HepG2 (cell line): ENCODE measurements around the gene STK32B. TPM values are rescaled to one million over a fixed set of nuclear protein-coding genes. Genes with fewer than 3 reads are reported as not detected.

Source experiments
- ATAC-seq: fragments of 200-7000 bp; cut with Tn5 transposase; 3 replicates; pipeline ENCODE4 v1.9.1; 2020; ENCODE audit warnings: mild to moderate bottlenecking, moderate library complexity
- BruUV-seq: library from RNA; stranded (reverse); fragments of 400-500 nt; replicated peaks from 2 replicates; lab custom pipeline; 2021; lab: Mats Ljungman, UMichigan
- CTCF ChIA-PET: fragments of 300-600 bp; formaldehyde crosslinking; extraction: SDS; loops from one replicate; lab custom pipeline; 2021; ENCODE audit warnings: low total read pairs, inconsistent platforms, low intra/inter-chr PET ratio; lab: Yijun Ruan, JAX
- POLR2A ChIA-PET: fragments of 350-600 bp; sonication (Branson Sonifier 250); formaldehyde crosslinking; loops from one replicate; lab custom pipeline; 2020; ENCODE audit warnings: antibody characterized with exemption, inconsistent platforms; lab: Yijun Ruan, JAX
- DNase-seq: peaks from one replicate; pipeline ENCODE4 v3.0.0-alpha.2; 2015; ENCODE audit warnings: low spot score
- FAIRE-seq: peaks from 3 replicates; lab custom pipeline; 2011; peaks lifted over from hg19 to GRCh38; lab: Jason Lieb, UNC
- H2AFZ ChIP-seq: one replicate; pipeline ENCODE4 v1.6.1; 2011; ENCODE audit warnings: low read length, inconsistent platforms
- H3K27ac ChIP-seq: fragments of 300-600 bp; 3 replicates; pipeline ENCODE4 v1.8.0; 2011; ENCODE audit warnings: mixed run types, mild to moderate bottlenecking, mixed read lengths, low read length, inconsistent platforms; ENCODE audit not compliant: insufficient read depth; ENCODE audit errors: extremely low read length
- H3K27me3 ChIP-seq, 2 experiments: fragments of 200-600 bp in 1 of 2; 2 replicates in 1 of 2; 3 replicates in 1 of 2; pipeline versions ENCODE4 v1.6.0 to v1.8.0; 2011; ENCODE audit warnings: low read length in 2 of 2, mild to moderate bottlenecking in 2 of 2, moderate library complexity in 2 of 2, inconsistent platforms in 1 of 2; ENCODE audit not compliant: insufficient read depth in 2 of 2, control insufficient read depth in 1 of 2
- H3K36me3 ChIP-seq, 2 experiments: fragments of 200-600 bp in 1 of 2; replicated peaks in 1 of 2; 2 replicates in 1 of 2; 3 replicates in 1 of 2; pipeline versions ENCODE4 v1.5.1 to v1.8.0; 2011; ENCODE audit warnings: low read length in 2 of 2, inconsistent platforms in 1 of 2; ENCODE audit not compliant: insufficient read depth in 2 of 2, control insufficient read depth in 1 of 2
- H3K4me1 ChIP-seq: 2 replicates; pipeline ENCODE4 v1.5.1; 2012; ENCODE audit warnings: low read length, inconsistent platforms; ENCODE audit not compliant: insufficient read depth
- H3K4me2 ChIP-seq: 2 replicates; pipeline ENCODE4 v1.6.0; 2011; ENCODE audit warnings: low read depth, low read length, inconsistent platforms
- H3K4me3 ChIP-seq, 3 experiments: fragments of 200-600 bp in 1 of 3; sonication (generic), shearing (Covaris generic) in 1 of 3; replicated peaks in 1 of 3; 2 replicates each; pipeline ENCODE4 v1.5.1; 2011 to 2016; ENCODE audit warnings: low read length in 3 of 3, inconsistent platforms in 2 of 3, low read depth in 2 of 3, mild to moderate bottlenecking in 2 of 3, control low read depth in 1 of 3, mixed read lengths in 1 of 3; ENCODE audit not compliant: insufficient read depth in 1 of 3
- H3K79me2 ChIP-seq: one replicate; pipeline ENCODE4 v1.6.1; 2011; ENCODE audit warnings: low read length, inconsistent platforms; ENCODE audit not compliant: insufficient read depth
- H3K9ac ChIP-seq: 2 replicates; pipeline ENCODE4 v1.6.0; 2011; ENCODE audit warnings: mild to moderate bottlenecking, low read depth, low read length, inconsistent platforms; ENCODE audit not compliant: insufficient read depth
- H3K9me3 ChIP-seq: 2 replicates; pipeline ENCODE4 v1.5.1; 2012; ENCODE audit warnings: mild to moderate bottlenecking, low read length
- H4K20me1 ChIP-seq: 2 replicates; pipeline ENCODE4 v1.6.0; 2011; ENCODE audit warnings: inconsistent platforms, mild to moderate bottlenecking, low read length, moderate library complexity; ENCODE audit not compliant: insufficient read depth
- ARID3A ChIP-seq: IDR thresholded peaks from 2 replicates; pipeline ENCODE4 v1.6.1; 2012; ENCODE audit warnings: low read depth, low read length, improper control_type of control experiment
- GABPA ChIP-seq, 2 experiments: IDR thresholded peaks; 2 replicates each; pipeline ENCODE4 v1.6.1; 2011 to 2016; ENCODE audit warnings: low read depth in 2 of 2, low read length in 1 of 2, missing biosample characterization in 1 of 2, missing genetic modification characterization in 1 of 2
- GTF2F1 ChIP-seq: fragments of 150-350 bp; IDR thresholded peaks from 2 replicates; pipeline ENCODE4 v1.6.1; 2014; ENCODE audit warnings: low read length
- HNF4G ChIP-seq, 2 experiments: sonication (generic) in 1 of 2; formaldehyde crosslinking in 1 of 2; IDR thresholded peaks; 2 replicates each; pipeline versions ENCODE4 v1.4.0 to v1.6.1; 2011 to 2020; ENCODE audit warnings: borderline replicate concordance in 2 of 2, low read depth in 2 of 2, mild to moderate bottlenecking in 2 of 2, low read length in 1 of 2, missing genetic modification reagents in 1 of 2, moderate library complexity in 1 of 2
- JARID2 ChIP-seq: sonication (generic); formaldehyde crosslinking; IDR thresholded peaks from 2 replicates; pipeline ENCODE4 v1.8.1; 2023; ENCODE audit warnings: missing genetic modification reagents, inconsistent platforms; ENCODE audit not compliant: insufficient replicate concordance
- MAF1 ChIP-seq: sonication (generic); formaldehyde crosslinking; IDR thresholded peaks from 2 replicates; pipeline ENCODE4 v1.5.0; 2020; ENCODE audit warnings: missing genetic modification reagents, borderline replicate concordance
- NR2F1 ChIP-seq, 2 experiments: fragments of 450-650 bp in 1 of 2; formaldehyde crosslinking in 1 of 2; IDR thresholded peaks; 2 replicates each; pipeline versions ENCODE4 v1.5.0 to v1.6.1; 2016 to 2020; ENCODE audit warnings: mild to moderate bottlenecking in 1 of 2, missing compliant biosample characterization in 1 of 2, missing genetic modification reagents in 1 of 2, moderate library complexity in 1 of 2
- SP5 ChIP-seq: IDR thresholded peaks from 2 replicates; pipeline ENCODE4 v1.6.1; 2016; ENCODE audit warnings: low read depth, borderline replicate concordance
- ZBTB49 ChIP-seq: sonication (generic); formaldehyde crosslinking; IDR thresholded peaks from 2 replicates; pipeline ENCODE4 v1.4.0; 2020; ENCODE audit warnings: missing genetic modification reagents, borderline replicate concordance
- ZMYM2 ChIP-seq: sonication (generic); formaldehyde crosslinking; IDR thresholded peaks from 2 replicates; pipeline ENCODE4 v1.8.0; 2022; ENCODE audit warnings: mild to moderate bottlenecking, missing genetic modification reagents
- ZNF225 ChIP-seq: sonication (generic); formaldehyde crosslinking; IDR thresholded peaks from 2 replicates; pipeline ENCODE4 v1.4.0; 2020; ENCODE audit warnings: mild to moderate bottlenecking, missing genetic modification reagents
- ZNF280B ChIP-seq: sonication (generic); formaldehyde crosslinking; IDR thresholded peaks from 2 replicates; pipeline ENCODE4 v1.5.0; 2020; ENCODE audit warnings: missing genetic modification reagents, mild to moderate bottlenecking, borderline replicate concordance
- ZNF382 ChIP-seq: sonication (generic); formaldehyde crosslinking; IDR thresholded peaks from 2 replicates; pipeline ENCODE4 v1.5.0; 2020; ENCODE audit warnings: missing genetic modification reagents, mild to moderate bottlenecking, borderline replicate concordance
- ZNF788 ChIP-seq: sonication (generic); formaldehyde crosslinking; IDR thresholded peaks from 2 replicates; pipeline ENCODE4 v1.5.0; 2020; ENCODE audit warnings: mild to moderate bottlenecking, missing genetic modification reagents, borderline replicate concordance
- WGBS: methylation state at CpG from one replicate; pipeline ENCODE4 v1.1.6; 2017; ENCODE audit warnings: low lambda C conversion rate; 5-methylcytosine and 5-hydroxymethylcytosine counted together
- in situ Hi-C: cut with HindIII; loops from 2 replicates; pipeline ENCODE4 v1.10.0; 2017; ENCODE audit warnings: low pct_unique_long_range_greater_than_20kb; ENCODE audit not compliant: extremely low pct_ligation_motif_present
- intact Hi-C: fragments of 100-400 bp; cut with micrococcal nuclease; formaldehyde crosslinking; loops from one replicate; pipeline ENCODE4 v1.10.0; 2022; ENCODE audit not compliant: unreplicated experiment
- polyA plus RNA-seq, 8 experiments: library from polyadenylated mRNA; depleted of rRNA in 3 of 8; stranded (reverse) in 7 of 8; unstranded in 1 of 8; fragments of >200 nt; fragmentation: Illumina TruSeq in 4 of 8; extraction: Trizol in 4 of 8; gene quantifications; 2 replicates each; pipeline versions ENCODE4 v1.2.1 to v1.2.3, GENCODE V29; 2011 to 2016; ENCODE audit warnings: low read depth in 4 of 8, missing spikeins in 1 of 8, mixed read lengths in 1 of 8; ENCODE audit not compliant: insufficient read depth in 1 of 8
- total RNA-seq, 5 experiments: library from RNA; depleted of rRNA; stranded (reverse); fragments of >200 nt; fragmentation: Illumina TruSeq; extraction: Trizol; gene quantifications; 2 replicates each; pipeline ENCODE4 v1.2.3, GENCODE V29; 2016; ENCODE audit warnings: low read depth in 1 of 5

The STK32B gene
- total and polyA plus RNA-seq, 2 of the 13 experiments (the other 11 are each of a cell fraction or from before 2014, with no cell fraction given) = not detected

GRCh38 chr4:5098176-5098575, 46.9 kb downstream of the STK32B start:
- H4K20me1 ChIP-seq = no peaks in the 10 kb centered on the region
- no peak overlapping the region for H3K4me2 ChIP-seq
- no peaks in the 10 kb centered on the region for H3K36me3 ChIP-seq
- H3K4me3 ChIP-seq = no peak overlapping the region
- no TSS peak for BruUV-seq
- no peak for TF ChIP-seq ZNF382 (CRISPR knock-in tag)
- TF ChIP-seq ARID3A = no peak
- TF ChIP-seq JARID2 (CRISPR knock-in tag) = no peak
- no peak for TF ChIP-seq GABPA (IDR thresholded peaks at IDR 0.05; ENCODE audit: low read depth, low read length)
- no peak for TF ChIP-seq GABPA (CRISPR knock-in tag; IDR thresholded peaks at IDR 0.05; ENCODE audit: low read depth)
- TF ChIP-seq ZNF225 (CRISPR knock-in tag) = no peak
- TF ChIP-seq ZBTB49 (CRISPR knock-in tag) = no peak
- no peak for TF ChIP-seq MAF1
- TF ChIP-seq SP5 = no peak
- TF ChIP-seq HNF4G (IDR thresholded peaks at IDR 0.05; ENCODE audit: borderline replicate concordance, low read depth, low read length) = no peak
- no peak for TF ChIP-seq HNF4G (CRISPR knock-in tag; IDR thresholded peaks at IDR 0.05; ENCODE audit: borderline replicate concordance, low read depth)
- no peak for TF ChIP-seq ZNF280B
- no peak for TF ChIP-seq NR2F1 (CRISPR knock-in tag; IDR thresholded peaks at IDR 0.05)
- TF ChIP-seq ZNF788 (CRISPR knock-in tag) = no peak
- no peak for TF ChIP-seq ZMYM2 (CRISPR knock-in tag)
- TF ChIP-seq GTF2F1 = no peak
- DNase-seq (no peak), FAIRE-seq (no peak), ATAC-seq (no peak)
- H3K79me2 ChIP-seq = no peaks in the 10 kb centered on the region
- in situ Hi-C loops = no loop called here
- no peaks in the 10 kb centered on the region; a peak in 1 of 5 replicates for H3K27me3 ChIP-seq
- H3K4me1 ChIP-seq = no peaks in the 10 kb centered on the region
- CTCF ChIA-PET = no interaction called here
- intact Hi-C loops = no loop called here
- POLR2A ChIA-PET = no interaction called here
- no peak overlapping the region for H3K27ac ChIP-seq
- H2AFZ ChIP-seq = no peak overlapping the region
- 0% methylated on average over 1 of the region's 1 CpG for WGBS
- H3K9me3 ChIP-seq = no peaks in the 10 kb centered on the region
- H3K9ac ChIP-seq = no peak overlapping the region
